RPMI8226 (cell line): ENCODE results near the gene STAT3.
"Not testable (repeated sequence)": the region's sequence is repeated elsewhere in the genome, so short reads cannot be mapped to it uniquely, and the experiment has no call there.

ENCODE experiments used
- DNase-seq: peaks from one replicate; pipeline ENCODE4 v3.0.0-alpha.2; 2015

STAT3 gene

GRCh38 chr17:42274812-42275526 is 113.3 kb downstream of the STAT3 start:
- no peak for DNase-seq

DNA sequence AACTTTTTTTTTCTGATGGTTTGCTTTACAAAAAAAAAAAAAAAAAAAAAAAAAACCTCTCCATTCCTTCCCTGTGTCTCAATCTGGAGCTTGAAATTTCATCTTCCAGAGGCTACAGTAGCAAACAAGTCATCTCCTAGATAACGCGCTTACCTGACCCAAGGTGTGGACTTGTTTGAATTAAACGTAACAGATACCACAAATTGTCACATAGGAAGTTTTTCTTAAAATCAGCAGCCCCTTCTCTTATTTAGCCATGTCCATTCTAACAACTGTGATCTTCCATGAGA is 114.0 kb downstream of the STAT3 start:
- DNase-seq = no peak

GRCh38 chr17:42273474-42274252 is 114.6 kb downstream of the STAT3 start:
- DNase-seq = no peak

- DNase-seq = no peak
These were observed 115.9 kb downstream of the STAT3 start for GRCh38 chr17:42272162-42272907.

DNA sequence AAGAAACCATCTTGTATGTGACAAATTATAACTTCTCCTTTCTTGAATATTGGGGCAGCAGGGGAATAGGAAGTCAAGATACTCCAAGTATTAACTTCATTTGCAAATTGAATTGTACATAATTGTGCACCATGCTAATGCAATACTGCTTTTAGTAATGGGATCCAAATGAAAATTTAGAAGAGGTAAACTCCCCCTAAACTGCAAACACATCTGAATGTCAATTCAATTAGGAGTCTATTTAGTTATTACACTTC is 116.5 kb downstream of the STAT3 start:
- no peak for DNase-seq

GRCh38 chr17:42271006-42271778 is 117.0 kb downstream of the STAT3 start:
- DNase-seq = no peak

GRCh38 chr17:42270596-42270995 is 117.6 kb downstream of the STAT3 start:
- no peak for DNase-seq

GRCh38 chr17:42270170-42270535 is 118.1 kb downstream of the STAT3 start:
- no peak for DNase-seq

- no peak for DNase-seq
These were observed 120.0 kb downstream of the STAT3 start for GRCh38 chr17:42268236-42268635.

DNA sequence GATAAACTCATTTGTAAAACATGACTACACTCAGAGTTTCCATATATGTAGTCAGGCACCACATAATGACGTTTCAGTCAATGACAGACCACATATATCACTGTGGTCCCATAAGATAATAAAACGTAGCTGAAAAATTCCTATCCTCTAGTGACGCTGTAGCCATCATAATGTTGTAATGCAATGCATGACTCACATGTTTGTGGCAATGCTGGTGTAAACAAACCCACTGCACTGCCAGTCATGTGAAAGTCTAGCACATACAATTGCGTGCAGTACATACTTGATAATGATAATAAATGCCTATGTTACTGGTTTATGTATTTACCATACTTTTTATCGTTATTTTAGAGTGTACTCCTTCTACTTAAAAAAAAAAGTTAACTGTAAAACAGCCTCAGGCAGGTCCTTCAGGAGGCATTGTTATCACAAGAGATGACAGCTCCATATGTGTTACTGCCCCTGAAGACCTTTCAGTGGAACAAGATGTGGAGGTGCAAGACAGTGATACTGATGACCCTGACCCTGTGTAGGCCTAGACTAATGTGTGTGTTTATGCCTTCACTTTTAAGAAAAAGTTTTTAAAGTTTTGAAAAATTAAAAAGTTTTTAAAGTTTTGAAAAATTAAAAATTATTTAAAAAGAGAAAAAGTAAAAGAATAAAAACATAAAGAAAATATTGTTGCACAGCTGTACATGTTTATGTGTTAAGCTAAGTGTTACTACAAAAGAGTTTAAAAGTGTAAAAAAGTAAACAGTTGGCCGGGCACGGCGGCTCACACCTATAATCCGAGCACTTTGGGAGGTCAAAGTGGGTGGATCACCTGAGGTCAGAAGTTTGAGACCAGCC is 121.1 kb downstream of the STAT3 start:
- DNase-seq = no peak

DNA sequence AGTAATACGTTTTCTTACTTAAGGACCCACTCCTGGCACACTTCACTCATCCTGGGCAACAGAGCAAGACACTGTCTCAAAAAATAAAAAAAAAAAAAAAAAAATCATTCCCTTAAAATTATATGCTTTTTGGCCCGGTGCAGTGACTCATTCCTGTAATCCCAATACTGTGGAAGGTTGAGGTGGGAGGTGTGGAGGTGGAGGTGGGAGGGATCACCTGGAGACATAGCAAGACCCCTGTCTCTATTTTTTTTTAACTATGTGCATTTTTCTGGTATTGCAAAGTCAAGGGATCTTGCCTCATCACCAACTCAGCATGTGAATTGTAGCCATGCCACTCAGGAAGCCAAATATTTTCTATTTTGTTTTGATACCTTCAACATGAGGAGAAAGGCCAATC is 121.8 kb downstream of the STAT3 start:
- no peak for DNase-seq

GRCh38 chr17:42264366-42264765 is 123.9 kb downstream of the STAT3 start:
- DNase-seq = not testable (repeated sequence)
